Thyroid gland (tissue), 4 donors: Measurements from ENCODE around the gene SIGLEC6. TPM values are rescaled to one million over a fixed set of nuclear protein-coding genes. Genes with fewer than 3 reads are reported as not detected.

ENCODE experiments used
- DNase-seq, 2 donors: peaks; one replicate each; pipeline ENCODE4 v3.0.0-alpha.2; 2019
- H3K27ac ChIP-seq, 3 donors: fragments of 200-600 bp; sonication (generic); 1 replicate in 2 of 3; 2 replicates in 1 of 3; pipeline ENCODE4 v1.5.1; 2016 to 2019; ENCODE audit warnings: mild to moderate bottlenecking in 1 of 3, moderate library complexity in 1 of 3
- H3K27me3 ChIP-seq: fragments of 200-600 bp; sonication (generic); one replicate; pipeline ENCODE4 v1.5.1; 2019
- H3K36me3 ChIP-seq, 2 donors: fragments of 200-600 bp; sonication (generic); one replicate each; pipeline ENCODE4 v1.5.1; 2016 to 2019
- H3K4me1 ChIP-seq, 2 donors: fragments of 200-600 bp; sonication (generic); one replicate each; pipeline ENCODE4 v1.5.1; 2017 to 2019
- H3K4me3 ChIP-seq, 3 donors: fragments of 200-600 bp; sonication (generic); replicated peaks in 1 of 3; 1 replicate in 2 of 3; 2 replicates in 1 of 3; pipeline ENCODE4 v1.5.1; 2016; ENCODE audit warnings: mild to moderate bottlenecking in 1 of 3
- H3K9me3 ChIP-seq: fragments of 200-600 bp; sonication (generic); one replicate; pipeline ENCODE4 v1.5.1; 2017
- CTCF ChIP-seq, 6 experiments: fragments of 200-600 bp in 3 of 6; fragments of 450-650 bp in 3 of 6; sonication (generic) in 3 of 6; IDR thresholded peaks; one replicate each; pipeline ENCODE4 v1.5.1; 2016 to 2019; ENCODE audit warnings: antibody characterized with exemption in 6 of 6, mild to moderate bottlenecking in 2 of 6, inconsistent platforms in 1 of 6, moderate library complexity in 1 of 6
- POLR2A ChIP-seq, 2 donors: fragments of 450-650 bp; IDR thresholded peaks; one replicate each; pipeline ENCODE4 v1.6.1; 2017; ENCODE audit warnings: antibody characterized with exemption in 2 of 2, mild to moderate bottlenecking in 2 of 2, moderate library complexity in 1 of 2
- WGBS, 2 donors: methylation state at CpG; one replicate each; pipeline ENCODE4 v1.1.5; 2017; 5-methylcytosine and 5-hydroxymethylcytosine counted together
- intact Hi-C: fragments of 100-400 bp; cut with DNase I; formaldehyde crosslinking; loops from one replicate; pipeline ENCODE4 v1.15.1; 2023
- total RNA-seq, 4 donors: library from RNA; depleted of rRNA; stranded (reverse); fragments of >200 nt; gene quantifications; one replicate each; pipeline ENCODE4 v1.2.3, GENCODE V29; 2016

SIGLEC6 gene
- total RNA-seq, 4 donors from 2014 or later: not detected

GRCh38 chr19:51541458-51542357 lies 10.2 kb upstream of the SIGLEC6 start:
- H3K4me3 ChIP-seq: no peak overlapping the region
- H3K4me1 ChIP-seq: no peaks in the 10 kb centered on the region
- H3K9me3 ChIP-seq: no peaks in the 10 kb centered on the region
- DNase-seq: no peak
- intact Hi-C loops: no loop called here
- H3K36me3 ChIP-seq: no peaks in the 10 kb centered on the region
- 53 to 62% methylated on average over 10 of the region's 10 CpGs for WGBS, 2 donors
- no peak for TF ChIP-seq CTCF (IDR thresholded peaks at IDR 0.05)
- TF ChIP-seq POLR2A (IDR thresholded peaks at IDR 0.05): no peak
- H3K27me3 ChIP-seq: no peaks in the 10 kb centered on the region
- H3K27ac ChIP-seq: no peak overlapping the region

- no peak for TF ChIP-seq CTCF (IDR thresholded peaks at IDR 0.05)
- no peak for TF ChIP-seq POLR2A (IDR thresholded peaks at IDR 0.05)
- no peaks in the 10 kb centered on the region for H3K4me1 ChIP-seq
- WGBS, 2 donors: 84 to 87% methylated on average over 4 of the region's 4 CpGs
- H3K4me3 ChIP-seq: no peak overlapping the region
- no peaks in the 10 kb centered on the region for H3K36me3 ChIP-seq
- H3K9me3 ChIP-seq: no peaks in the 10 kb centered on the region
- no peak overlapping the region for H3K27ac ChIP-seq
- intact Hi-C loops: no loop called here
- DNase-seq: no peak
- H3K27me3 ChIP-seq: no peaks in the 10 kb centered on the region
Measured at GRCh38 chr19:51539821-51540366, 8.4 kb upstream of the SIGLEC6 start.

DNA sequence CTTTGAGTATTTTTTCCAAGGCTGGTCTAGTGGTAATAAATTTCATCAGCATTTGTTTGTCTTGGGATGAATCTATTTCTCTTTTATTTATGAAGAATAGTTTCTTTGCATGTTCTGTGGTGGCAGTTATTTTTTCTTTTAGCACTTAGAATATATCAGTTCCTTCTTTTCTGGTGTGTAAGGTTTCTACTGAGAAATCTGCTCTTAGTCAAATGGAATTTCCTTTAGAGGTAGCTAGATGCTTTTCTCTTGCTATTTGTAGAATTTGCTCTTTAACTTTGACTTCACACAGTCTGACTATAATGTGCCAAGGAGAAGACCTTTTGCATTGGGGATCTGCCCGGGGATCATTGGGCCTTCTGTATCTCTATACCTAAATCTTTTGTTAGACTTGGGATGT lies 4.1 kb upstream of the SIGLEC6 start:
- no peaks in the 10 kb centered on the region for H3K9me3 ChIP-seq
- no peak for DNase-seq
- 80 to 97% methylated on average over 1 of the region's 1 CpG for WGBS, 2 donors

GRCh38 chr19:51530616-51531015 lies 854 bp downstream of the SIGLEC6 start:
- 90 to 91% methylated on average over 6 to 8 of the region's 8 CpGs for WGBS, 2 donors

More for the DNA sequence above, 4.1 kb upstream of the SIGLEC6 start:
- no peaks in the 10 kb centered on the region for H3K36me3 ChIP-seq
- H3K4me3 ChIP-seq: no peak overlapping the region
- H3K27ac ChIP-seq: no peak overlapping the region
- H3K4me1 ChIP-seq: no peaks in the 10 kb centered on the region
- no peaks in the 10 kb centered on the region for H3K27me3 ChIP-seq
- no peak for TF ChIP-seq CTCF (IDR thresholded peaks at IDR 0.05)
- no peak for TF ChIP-seq POLR2A (IDR thresholded peaks at IDR 0.05)
- intact Hi-C loops: no loop called here

More at GRCh38 chr19:51530616-51531015, 854 bp downstream of the SIGLEC6 start:
- intact Hi-C loops: no loop called here
- Histone ChIP-seq H3K36me3 (no peaks in the 10 kb centered on the region), H3K27me3 (no peaks in the 10 kb centered on the region), H3K9me3 (no peaks in the 10 kb centered on the region), H3K27ac (no peak overlapping the region), H3K4me3 (no peak overlapping the region), H3K4me1 (no peaks in the 10 kb centered on the region)
- TF ChIP-seq POLR2A (IDR thresholded peaks at IDR 0.05): no peak
- TF ChIP-seq CTCF (IDR thresholded peaks at IDR 0.05): no peak
- no peak for DNase-seq
